RWPE1 (cell line): ENCODE measurements around the gene RAMP2.

ENCODE experiments used
- CTCF ChIA-PET: fragments of 350-600 bp; sonication (Branson Sonifier 250); formaldehyde crosslinking; extraction: SDS; loops from one replicate; lab custom pipeline; 2021; lab: Yijun Ruan, JAX
- POLR2A ChIA-PET: fragments of 400-600 bp; formaldehyde crosslinking; extraction: SDS; loops from one replicate; lab custom pipeline; 2020; ENCODE audit warnings: antibody characterized with exemption; ENCODE audit not compliant: low non-redundant PET; lab: Yijun Ruan, JAX
- DNase-seq: peaks from one replicate; pipeline ENCODE4 v3.0.0; 2012; ENCODE audit warnings: low spot score
- H3K27ac ChIP-seq: fragments of 450-650 bp; 2 replicates; pipeline ENCODE4 v1.5.1; 2017
- TF ChIP-seq, protein P1 (sequence below): fragments of 450-650 bp; conservative IDR thresholded peaks from 2 replicates; pipeline ENCODE4 v1.5.1; 2017; ENCODE audit warnings: low read depth, mild to moderate bottlenecking

The RAMP2 gene

DNA sequence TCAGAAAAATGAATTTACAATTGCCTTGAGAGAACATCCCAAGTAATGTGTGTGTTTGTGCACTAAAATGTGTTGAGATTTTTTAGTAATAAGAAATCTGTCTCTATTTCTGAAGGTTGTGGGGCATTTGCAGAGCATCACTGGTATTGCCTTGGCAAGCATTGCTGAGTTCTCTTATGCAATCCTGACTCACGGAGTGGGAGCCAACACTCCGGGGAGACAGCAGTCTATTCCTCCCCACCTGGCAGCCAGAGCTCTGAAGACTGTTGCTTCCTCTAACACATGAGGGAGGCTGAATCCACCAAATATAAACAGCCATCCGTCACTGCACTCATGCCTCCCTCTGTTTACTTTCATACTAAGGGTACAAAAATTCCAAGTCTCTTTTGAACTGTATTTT, 48.2 kb downstream of the RAMP2 start:
- H3K27ac ChIP-seq, result peak overlapping the region; percentile 21; the same call in 1 of the 2 replicates
- ChIA-PET CTCF (no interaction called here), POLR2A (no interaction called here)
- DNase-seq, result peak; percentile 73
- TF ChIP-seq, protein P1, sequence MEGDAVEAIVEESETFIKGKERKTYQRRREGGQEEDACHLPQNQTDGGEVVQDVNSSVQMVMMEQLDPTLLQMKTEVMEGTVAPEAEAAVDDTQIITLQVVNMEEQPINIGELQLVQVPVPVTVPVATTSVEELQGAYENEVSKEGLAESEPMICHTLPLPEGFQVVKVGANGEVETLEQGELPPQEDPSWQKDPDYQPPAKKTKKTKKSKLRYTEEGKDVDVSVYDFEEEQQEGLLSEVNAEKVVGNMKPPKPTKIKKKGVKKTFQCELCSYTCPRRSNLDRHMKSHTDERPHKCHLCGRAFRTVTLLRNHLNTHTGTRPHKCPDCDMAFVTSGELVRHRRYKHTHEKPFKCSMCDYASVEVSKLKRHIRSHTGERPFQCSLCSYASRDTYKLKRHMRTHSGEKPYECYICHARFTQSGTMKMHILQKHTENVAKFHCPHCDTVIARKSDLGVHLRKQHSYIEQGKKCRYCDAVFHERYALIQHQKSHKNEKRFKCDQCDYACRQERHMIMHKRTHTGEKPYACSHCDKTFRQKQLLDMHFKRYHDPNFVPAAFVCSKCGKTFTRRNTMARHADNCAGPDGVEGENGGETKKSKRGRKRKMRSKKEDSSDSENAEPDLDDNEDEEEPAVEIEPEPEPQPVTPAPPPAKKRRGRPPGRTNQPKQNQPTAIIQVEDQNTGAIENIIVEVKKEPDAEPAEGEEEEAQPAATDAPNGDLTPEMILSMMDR, result no peak
